ENCODE results near the gene STAMBPL1.
"Not testable (repeated sequence)": the region's sequence is repeated elsewhere in the genome, so short reads cannot be mapped to it uniquely, and the experiment has no call there.

Gene STAMBPL1

DNA sequence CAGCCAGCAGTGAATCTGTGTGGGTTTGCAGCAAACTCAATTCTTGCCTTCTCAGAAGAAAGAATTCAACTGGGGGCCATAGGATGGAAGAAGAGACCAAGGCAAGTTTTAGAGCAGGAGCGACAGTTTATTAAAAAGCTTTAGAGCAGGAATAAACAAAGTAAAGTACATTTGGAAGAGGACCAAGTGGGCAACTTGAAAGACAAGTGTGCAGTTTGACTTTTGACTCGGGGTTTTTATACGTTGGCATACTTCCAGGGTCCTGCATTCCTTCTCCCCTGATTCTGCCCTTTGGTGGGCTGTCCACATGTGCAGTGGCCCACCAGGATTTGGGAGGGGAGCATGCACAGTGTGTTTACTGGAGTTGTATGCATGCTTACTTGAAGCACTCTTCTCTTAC is 25.4 kb upstream of the STAMBPL1 start:
- no peak for FAIRE-seq
- DNase-seq (ENCODE audit: low spot score) = no peak

DNA sequence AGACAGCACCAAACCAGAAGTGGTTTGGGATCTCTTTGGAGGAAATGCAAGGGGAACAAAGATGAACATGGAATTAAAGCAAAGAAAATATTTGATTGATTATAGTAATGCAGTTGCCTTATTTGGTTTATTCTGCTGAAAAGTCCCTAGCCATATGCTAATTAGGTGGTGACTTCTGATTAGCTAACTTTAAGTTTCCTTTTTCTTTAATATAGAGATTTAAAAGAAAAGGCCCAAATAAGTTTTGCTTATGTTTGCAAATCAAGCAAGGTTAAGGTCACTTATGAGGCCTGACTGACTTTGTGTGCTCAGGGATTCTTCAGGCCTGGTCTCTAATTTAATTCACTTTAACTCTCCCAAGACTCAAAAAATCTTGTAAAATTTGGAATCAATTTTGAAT is 22.2 kb upstream of the STAMBPL1 start:
- no peak for DNase-seq (ENCODE audit: low spot score)
- no peak for FAIRE-seq

DNA sequence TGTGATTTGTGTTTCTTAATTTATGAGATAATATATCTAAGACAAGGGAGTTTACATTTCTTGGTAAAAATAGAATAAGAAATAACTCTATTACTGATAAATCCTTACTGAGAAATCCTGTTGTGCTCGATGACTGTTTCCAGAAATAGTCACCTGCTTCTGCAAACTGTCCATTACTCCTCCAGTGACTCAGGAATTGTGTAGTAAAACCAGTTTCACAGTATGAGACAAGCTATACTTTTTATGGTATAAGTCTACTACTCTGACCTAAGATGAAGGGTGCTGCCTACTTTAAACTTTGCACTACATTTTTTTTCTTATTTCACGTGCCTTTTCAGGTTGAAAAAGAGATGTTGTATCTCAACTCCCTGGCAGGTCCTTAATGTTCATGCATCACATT is 21.6 kb upstream of the STAMBPL1 start:
- no peak for FAIRE-seq
- DNase-seq (ENCODE audit: low spot score) = no peak

GRCh38 chr10:88861036-88861435 is 19.0 kb upstream of the STAMBPL1 start:
- FAIRE-seq (no peak), DNase-seq (ENCODE audit: low spot score) (no peak)

- FAIRE-seq (no peak), DNase-seq (ENCODE audit: low spot score) (no peak)
These were observed 14.7 kb upstream of the STAMBPL1 start for GRCh38 chr10:88865281-88865876.

DNA sequence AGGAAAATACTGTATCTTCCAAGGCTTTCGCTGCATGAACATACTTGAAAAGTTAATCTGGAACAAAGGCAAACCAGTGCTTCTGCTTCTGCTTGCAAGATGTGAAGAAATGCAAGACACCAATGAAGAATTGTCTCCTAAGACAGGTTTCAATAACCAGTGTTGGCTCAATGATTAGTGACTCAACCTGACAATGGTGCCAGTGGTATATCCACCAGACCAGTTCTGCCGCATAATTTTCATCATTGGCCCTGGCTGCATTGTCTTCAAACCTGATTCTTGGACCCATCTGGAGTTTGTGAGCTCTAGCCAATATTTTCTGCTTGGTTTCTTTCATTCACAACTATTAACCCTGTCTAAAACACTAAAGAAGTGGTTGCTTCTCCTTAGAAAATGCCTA is 13.6 kb upstream of the STAMBPL1 start:
- FAIRE-seq = no peak

DNA sequence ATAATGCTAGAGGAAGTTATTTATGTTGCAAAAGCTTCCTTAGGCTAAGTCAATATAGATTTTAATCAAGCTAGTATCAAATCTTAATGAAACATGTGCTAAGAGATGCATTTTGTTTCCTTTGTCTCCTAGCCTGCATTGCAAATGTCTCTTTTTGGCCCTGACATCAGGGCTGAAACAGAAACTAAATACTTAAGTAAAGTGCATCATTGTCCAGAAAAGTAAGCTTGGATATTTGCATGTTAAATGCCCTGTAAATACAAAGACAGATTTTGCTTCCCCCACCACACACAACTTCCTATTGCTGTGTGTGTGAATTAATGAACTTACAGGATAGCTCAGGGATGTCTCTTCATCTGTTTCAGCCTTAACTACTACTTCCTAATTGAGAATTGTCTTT is 10.0 kb upstream of the STAMBPL1 start:
- DNase-seq (ENCODE audit: low spot score) (no peak), FAIRE-seq (no peak)

More for the DNA sequence above, 13.6 kb upstream of the STAMBPL1 start:
- DNase-seq (ENCODE audit: low spot score) = no peak

GRCh38 chr10:88873757-88874156 is 6.3 kb upstream of the STAMBPL1 start:
- FAIRE-seq (no peak), DNase-seq (ENCODE audit: low spot score) (no peak)

- DNase-seq (ENCODE audit: low spot score) = no peak
- no peak for FAIRE-seq
These were observed 5.8 kb upstream of the STAMBPL1 start for GRCh38 chr10:88874281-88874680.

DNA sequence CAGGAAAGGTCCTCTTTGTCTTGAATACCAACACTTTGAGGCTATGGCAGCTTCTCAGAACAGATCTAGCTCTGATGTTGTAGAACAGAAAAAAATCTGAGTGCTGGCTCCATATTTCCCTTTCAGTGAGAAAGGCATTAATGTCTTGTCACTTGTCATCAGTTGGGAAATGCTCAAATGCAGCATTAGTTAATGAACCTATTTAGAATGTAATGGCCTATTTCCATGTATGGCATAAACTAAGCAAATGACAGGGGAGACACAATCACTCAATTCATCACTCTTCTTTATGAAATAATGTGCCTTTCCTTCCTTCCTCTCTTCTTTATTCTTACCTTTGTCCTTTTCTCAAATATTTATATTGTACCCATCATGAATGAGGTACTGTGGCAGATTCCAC is 5.0 kb upstream of the STAMBPL1 start:
- no peak for FAIRE-seq
- no peak for DNase-seq (ENCODE audit: low spot score)

DNA sequence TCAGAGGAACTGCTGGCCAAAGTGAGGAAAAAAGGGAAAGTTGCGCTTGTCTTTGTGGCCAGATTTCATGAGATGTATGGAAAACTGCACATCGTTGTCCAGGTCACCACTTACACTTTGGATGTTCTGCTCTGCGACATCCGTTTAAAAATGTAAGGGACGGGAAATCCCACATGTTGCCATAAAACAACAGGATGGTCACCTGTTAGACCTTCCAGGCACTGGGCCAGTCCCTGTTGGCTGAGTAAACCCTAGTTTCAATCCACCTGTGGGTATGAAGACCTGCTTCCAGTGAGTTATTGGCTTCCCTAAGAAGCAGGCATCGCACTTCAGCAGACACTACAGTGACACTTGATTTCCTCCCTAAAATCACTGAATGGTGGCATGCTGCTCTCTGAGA is 2.7 kb upstream of the STAMBPL1 start:
- no peak for FAIRE-seq
- no peak for DNase-seq (ENCODE audit: low spot score)

- FAIRE-seq = peak; percentile 32
- DNase-seq (ENCODE audit: low spot score) = peak; percentile 78
These were observed 434 bp downstream of the STAMBPL1 start for GRCh38 chr10:88880282-88881076.

- DNase-seq (ENCODE audit: low spot score) (no peak), FAIRE-seq (no peak)
These were observed 1.3 kb downstream of the STAMBPL1 start for GRCh38 chr10:88881320-88881719.

DNA sequence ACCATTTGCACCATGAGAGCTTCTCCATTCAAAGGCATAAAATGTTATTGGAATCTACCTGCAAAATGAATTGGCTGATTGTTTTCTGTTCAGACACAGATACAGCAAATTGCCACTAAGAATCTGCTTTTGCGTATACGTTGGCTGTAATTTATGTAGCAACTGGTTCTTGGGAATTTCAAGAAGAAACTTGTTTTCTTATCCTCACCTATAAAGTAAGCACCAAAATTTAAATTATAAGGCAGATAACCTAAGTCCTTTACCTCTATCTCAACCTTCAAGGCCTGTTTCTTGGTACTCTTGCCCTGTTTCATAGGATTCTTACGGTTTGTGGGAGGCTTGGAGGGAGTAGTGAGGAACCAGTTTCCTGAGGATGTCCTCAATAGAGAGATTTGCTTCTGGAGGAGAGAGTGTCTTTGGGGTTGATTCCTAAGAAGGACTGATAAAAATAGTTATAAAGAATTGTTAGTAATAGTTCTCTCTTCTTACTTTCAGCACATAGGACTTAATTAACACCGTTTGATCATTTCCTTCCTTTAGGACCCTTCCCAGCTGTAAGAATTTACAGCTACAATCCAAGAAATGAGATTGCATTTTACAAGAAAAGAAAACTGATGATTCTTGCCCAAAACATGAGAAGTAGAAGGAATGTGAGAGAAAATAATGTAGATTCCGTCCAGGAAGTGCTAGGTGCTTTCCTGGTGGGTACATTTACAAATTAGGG is 2.0 kb downstream of the STAMBPL1 start:
- FAIRE-seq = no peak
- DNase-seq (ENCODE audit: low spot score) = no peak

DNA sequence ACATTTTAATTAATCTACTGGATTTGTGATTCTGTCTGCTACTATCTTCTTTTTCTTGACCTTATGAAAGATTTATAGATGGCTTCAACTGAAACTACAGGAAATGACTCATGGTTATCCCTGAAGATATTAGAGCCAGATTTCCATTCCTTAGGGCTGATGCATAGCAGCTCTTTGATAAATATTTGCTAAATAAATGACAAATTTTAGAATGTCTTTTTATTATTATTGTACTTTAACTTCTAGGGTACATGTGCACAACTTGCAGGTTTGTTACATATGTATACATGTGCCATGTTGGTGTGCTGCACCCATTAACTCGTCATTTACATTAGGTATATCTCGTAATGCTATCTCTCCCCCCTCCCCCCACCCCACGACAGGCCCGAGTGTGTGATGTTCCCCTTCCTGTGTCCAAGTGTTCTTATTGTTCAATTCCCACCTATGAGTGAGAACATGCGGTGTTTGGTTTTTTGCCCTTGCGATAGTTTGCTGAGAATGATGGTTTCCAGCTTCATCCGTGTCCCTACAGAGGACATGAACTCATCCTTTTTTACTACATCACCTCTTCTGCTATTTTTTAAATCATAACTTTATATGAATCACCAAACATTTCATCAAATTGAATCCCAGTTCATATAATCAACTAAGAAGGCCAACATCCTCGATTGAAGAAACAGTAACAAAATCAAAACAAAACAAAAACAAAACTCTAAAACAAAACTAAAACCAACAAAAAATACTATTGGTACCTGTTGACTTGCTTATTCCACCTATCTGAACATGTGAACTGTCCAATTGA is 2.8 kb downstream of the STAMBPL1 start:
- DNase-seq (ENCODE audit: low spot score) = peak; percentile 24
- FAIRE-seq = not testable (repeated sequence)

DNA sequence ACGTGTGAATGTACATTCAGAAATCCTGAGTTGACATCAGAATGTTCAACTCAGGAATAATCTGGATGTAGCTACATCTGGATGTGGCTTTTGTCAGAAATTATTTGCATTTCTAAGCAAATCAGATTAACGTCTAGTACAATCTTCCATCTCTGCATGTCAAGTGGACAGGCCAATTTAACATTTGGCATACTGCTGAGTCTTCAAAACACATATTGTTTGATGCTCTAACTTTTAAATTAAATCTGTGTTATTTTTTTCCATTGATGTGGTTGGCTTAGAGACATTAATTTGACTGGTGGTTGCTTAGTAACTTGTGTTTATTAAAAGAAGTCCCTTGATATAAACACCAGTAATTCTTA is 3.4 kb downstream of the STAMBPL1 start:
- FAIRE-seq (no peak), DNase-seq (ENCODE audit: low spot score) (no peak)

DNA sequence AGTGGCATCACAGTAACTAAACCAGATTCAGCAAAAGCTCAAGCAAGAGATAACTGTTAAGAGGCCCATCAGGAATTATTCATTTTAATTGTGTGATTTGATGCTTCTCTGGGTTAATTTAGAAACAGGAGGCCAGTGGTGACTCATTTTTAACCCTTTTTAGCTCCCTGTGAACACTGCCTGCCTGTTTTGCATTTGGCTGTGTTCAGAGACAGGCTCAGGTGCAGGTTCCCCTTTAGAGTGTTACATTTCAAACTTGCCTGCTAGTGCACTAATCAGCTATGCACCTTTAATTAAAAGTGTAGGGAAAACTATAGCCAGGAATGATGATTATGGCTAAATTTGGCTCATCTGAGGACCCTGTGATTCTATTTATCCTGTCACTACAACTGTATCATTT is 6.5 kb downstream of the STAMBPL1 start:
- DNase-seq (ENCODE audit: low spot score) (no peak), FAIRE-seq (no peak)

- DNase-seq (ENCODE audit: low spot score) (no peak), FAIRE-seq (no peak)
These were observed 8.9 kb downstream of the STAMBPL1 start for GRCh38 chr10:88888810-88889445.

DNA sequence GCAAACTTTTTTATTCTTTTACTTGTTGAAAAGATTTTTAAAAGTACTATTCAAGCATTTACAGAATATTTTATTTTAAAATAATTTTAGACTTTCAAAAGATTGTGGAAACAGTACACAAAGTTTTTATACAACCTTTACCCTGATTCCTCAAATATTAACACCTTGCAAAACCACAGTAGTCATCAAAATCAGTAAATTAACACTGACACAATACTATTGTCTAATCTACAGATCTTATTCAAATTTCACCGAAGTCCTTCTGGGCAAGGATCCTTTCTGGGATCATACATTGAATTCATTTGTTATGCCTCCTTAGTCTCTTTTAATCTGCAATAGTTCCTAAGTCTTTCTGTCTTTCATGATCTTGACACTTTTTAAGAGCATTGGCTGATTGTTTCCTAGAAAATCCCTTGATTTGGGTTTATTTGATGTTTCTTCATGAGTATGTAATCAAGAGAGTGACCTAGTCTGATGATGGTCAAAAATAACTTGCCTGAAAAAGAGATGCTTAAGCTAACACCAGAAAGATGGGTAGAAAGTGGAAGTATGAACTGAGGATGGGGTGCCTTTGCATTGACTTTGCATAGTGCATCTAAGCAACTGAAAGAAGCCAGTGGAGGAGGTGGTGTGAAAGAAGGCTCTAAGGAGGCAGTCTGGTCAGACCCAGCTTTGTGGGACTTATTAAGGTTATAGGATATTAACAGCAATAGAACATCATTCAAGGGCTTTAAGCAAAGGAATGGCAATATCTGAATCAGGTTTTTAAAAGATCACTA is 9.7 kb downstream of the STAMBPL1 start:
- FAIRE-seq (no peak), DNase-seq (ENCODE audit: low spot score) (no peak)

- DNase-seq (ENCODE audit: low spot score) (no peak), FAIRE-seq (no peak)
These were observed 10.8 kb downstream of the STAMBPL1 start for GRCh38 chr10:88890681-88891381.
